Stromal cell of bone marrow (primary cell): ENCODE data around the gene PHF23.

Source experiments
- DNase-seq: peaks from one replicate; pipeline ENCODE4 v3.0.0-alpha.2; 2012; ENCODE audit warnings: low read depth

Gene PHF23

DNA sequence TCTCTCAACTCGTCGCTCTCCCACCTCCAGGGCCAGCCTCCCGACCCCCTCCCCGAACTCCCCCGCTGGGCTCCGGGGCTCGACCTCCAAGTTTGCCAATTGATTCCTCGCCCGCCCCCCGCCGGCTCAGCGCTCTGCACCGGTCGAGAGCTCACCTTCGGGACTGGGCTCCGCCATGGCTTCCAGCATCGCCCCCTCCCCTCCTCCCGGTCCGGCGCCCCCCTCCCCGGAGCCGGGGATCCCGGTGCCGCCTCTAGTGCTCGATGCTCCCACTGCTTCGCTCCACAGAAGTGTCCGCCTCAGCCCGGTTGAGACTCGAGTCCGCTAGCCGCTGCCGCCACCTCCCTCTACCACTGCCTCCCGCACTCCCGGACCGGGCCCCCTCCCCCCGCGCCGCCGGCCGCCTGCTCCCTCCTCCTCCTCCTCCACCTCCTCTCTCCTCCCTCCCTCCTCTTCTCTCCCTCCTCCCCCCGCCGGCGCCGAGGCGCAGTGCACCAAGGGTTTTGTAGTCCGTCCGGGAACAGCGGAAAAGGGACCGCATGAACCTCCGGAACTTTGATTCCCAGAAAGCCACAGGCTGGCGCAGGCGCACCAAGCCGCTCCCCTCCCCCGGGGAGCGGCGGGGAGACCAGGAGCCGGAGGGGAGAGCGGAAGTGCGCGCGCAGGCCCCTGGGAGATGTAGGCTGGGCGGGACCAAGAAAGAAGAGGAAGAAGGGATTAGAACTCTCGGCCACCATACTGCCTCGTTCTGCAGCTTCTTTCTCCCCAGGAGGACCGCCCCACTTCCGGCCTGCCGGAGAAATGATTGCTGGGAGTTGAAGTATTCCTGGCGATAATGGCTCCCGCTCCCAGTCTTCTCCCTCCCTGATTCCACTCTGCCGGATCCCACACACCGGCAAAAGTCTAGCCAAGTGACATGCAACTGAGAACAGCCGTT is at the start of gene PHF23:
TSS of gene PHF23 (minus strand) at position 367 of the 937 bp plus-strand sequence. CDS start at position 189, 178 bp downstream.
- peak; percentile 99 for DNase-seq

GRCh38 chr17:7285679-7286078 is 46.4 kb upstream of the PHF23 start:
- DNase-seq, result no peak

GRCh38 chr17:7284911-7285310 is 45.7 kb upstream of the PHF23 start:
- DNase-seq, result no peak

DNA sequence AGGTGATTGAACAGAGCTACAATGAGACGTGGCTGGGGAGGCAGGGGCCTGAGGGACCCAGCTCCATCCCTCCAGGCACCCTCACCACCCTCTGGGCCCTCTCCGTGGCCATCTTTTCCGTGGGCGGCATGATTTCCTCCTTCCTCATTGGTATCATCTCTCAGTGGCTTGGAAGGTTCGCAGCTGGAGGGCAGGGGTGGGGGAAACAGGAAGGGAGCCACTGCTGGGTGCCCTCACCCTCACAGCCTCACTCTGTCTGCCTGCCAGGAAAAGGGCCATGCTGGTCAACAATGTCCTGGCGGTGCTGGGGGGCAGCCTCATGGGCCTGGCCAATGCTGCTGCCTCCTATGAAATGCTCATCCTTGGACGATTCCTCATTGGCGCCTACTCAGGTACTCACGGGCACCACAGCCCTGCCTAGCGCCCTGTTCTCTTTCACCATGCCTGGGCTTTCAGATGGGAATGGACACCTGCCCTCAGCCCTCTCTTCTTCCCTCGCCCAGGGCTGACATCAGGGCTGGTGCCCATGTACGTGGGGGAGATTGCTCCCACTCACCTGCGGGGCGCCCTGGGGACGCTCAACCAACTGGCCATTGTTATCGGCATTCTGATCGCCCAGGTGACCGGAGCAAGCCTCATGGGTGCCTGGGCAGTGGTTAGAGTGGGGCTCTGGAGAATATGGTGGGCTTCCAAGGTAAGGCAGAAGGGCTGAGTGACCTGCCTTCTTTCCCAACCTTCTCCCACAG is 44.4 kb upstream of the PHF23 start:
- no peak for DNase-seq

GRCh38 chr17:7282752-7283321 is 43.6 kb upstream of the PHF23 start:
- no peak for DNase-seq

GRCh38 chr17:7281953-7282751 is 42.9 kb upstream of the PHF23 start:
- no peak for DNase-seq

DNA sequence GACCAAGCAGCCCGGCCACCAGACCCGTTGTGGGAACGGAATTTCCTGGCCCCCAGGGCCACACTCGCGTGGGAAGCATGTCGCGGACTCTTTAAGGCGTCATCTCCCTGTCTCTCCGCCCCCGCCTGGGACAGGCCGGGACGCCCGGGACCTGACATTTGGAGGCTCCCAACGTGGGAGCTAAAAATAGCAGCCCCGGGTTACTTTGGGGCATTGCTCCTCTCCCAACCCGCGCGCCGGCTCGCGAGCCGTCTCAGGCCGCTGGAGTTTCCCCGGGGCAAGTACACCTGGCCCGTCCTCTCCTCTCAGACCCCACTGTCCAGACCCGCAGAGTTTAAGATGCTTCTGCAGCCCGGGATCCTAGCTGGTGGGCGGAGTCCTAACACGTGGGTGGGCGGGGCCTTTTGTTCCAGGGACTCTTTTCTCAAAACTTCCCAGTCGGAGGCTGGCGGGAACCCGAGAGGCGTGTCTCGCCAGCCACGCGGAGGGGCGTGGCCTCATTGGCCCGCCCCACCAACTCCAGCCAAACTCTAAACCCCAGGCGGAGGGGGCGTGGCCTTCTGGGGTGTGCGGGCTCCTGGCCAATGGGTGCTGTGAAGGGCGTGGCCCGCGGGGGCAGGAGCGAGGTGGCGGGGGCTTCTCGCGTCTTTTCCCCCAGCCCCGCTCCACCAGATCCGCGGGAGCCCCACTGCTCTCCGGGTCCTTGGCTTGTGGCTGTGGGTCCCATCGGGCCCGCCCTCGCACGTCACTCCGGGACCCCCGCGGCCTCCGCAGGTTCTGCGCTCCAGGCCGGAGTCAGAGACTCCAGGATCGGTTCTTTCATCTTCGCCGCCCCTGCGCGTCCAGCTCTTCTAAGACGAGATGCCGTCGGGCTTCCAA is 42.1 kb upstream of the PHF23 start, which contains the start of gene SLC2A4:
TSS of gene SLC2A4 (plus strand) at position 645 of the 879 bp plus-strand sequence. CDS start at position 862, 217 bp downstream.
- peak; percentile 82 for DNase-seq

DNA sequence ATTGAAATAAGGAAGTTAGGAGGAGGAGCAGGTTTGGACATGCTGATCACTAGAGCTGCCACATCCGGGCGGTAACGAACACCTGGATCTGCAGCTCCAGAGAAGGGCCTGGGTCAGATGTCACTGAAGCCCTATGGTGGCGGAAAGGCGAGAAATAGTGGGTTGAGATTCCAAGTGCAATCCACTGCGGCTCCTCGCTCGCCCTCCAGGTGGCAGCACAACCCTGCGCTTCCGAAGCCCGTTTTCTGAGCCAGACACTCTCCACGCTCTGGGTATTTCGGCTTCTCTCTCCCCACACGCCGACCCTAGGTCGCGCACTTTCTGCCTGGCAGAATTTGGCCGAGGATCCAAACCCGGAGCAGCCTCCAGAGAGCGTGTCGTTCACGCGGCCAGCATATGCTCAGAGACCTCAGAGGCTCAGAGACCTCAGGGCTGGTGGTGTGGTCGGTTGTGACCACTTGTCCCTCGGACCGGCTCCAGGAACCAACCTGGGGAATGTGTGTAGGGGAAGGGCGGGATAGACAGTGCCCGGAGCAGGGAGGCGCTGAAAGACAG is 41.3 kb upstream of the PHF23 start:
- peak; percentile 42 for DNase-seq

- no peak for DNase-seq
Measured at GRCh38 chr17:7279448-7279847, 40.2 kb upstream of the PHF23 start.

DNA sequence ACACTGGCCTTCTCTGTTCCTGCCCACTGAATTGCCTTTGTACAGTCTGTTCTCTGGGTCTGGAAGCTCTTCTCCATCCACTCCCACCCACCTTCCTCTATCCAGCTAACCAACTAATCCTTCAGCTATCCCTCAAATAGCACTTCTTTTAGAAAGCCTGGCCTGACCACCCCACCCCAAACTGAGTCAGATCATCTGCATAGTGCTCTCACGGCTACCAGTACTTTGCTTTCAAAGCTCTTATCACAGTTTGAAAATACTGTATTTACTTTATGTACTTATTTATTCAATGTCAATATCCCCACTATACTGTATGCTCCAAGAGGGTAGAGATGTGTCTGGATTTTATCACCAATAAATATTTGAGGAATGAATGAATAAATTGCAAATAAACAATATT is 27.5 kb upstream of the PHF23 start:
- DNase-seq, result no peak

GRCh38 chr17:7263801-7264078 is 24.5 kb upstream of the PHF23 start:
- DNase-seq, result no peak

DNA sequence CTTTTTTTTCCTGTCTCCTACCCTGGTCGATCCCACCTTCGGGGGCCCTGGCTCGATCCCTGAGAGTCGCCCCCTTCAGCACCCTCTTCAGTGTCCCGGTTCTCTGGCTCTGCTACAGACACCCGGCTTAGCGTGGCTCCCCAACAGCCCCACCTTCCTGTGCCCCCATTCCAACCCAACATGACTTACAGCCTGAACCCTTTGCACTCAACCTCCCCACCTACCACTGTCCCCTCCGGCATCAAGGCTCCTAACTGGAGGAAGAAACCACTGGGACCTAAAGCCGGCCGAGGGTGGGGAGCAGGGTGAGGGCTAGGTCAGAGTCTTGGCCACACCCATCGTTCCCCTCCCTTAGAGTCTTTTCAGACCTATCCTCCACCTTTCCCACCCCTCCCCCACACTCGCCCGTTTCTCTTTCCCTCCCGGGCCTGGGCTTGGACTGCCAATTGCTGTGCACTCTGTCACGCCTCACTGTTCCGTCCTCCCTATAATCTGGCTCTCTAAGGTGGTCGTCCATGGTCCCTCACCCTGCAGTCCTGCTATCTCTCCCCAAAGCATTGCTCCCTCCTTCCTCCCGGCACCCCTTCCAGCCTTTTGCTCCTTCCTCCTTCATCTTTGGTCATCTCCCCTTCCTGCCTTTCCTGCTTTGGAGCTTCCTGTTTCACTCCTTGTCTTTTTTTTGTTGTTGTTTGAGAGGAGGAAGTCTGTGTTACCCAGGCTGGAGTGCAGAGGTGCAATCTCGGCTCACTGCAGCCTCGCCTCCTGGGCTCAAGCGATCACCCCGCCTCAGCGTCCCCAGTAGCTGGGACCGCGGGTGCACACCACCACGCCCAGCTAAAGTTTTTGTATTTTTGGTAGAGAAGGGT is 23.9 kb upstream of the PHF23 start:
- no peak for DNase-seq

DNA sequence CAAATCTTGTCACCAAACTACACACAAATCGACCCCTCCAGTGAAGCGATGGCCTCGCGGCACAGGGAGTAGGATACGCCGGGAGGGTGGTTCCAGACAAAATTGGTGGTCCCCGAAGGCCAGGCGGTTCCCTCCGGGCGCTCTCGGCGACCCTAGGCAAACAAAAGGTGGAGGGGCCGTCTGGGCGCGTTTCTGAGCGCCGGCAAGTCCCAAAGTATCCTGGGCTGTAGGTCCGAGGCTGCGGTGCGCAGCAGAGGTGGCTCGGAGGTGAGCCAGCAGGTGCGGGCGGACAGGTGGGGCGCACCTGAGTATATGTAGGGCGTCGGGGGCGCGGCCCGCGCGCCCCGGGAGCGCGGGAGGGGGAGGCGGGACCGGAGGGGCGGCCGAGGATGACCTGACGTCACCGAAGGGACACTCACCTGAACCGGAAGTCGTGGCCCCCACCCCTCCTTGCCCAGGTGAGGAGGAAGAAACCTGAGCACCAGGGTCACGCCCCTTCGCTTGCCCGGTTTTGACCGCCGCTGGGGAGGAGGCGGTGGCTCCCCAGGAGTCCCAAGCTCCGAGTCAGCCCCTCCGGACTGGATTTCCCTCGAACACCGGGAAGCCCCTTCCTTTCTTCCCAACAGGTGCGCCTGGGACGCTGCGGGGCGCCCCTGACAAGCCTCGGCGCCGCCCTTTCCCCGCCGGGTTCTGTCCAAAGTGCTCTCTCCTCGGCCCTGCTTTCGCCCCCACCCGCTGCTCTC is 23.1 kb upstream of the PHF23 start, which contains the start of gene CLDN7:
TSS of gene CLDN7 (minus strand) at position 287 of the 743 bp plus-strand sequence. CDS start 435 bp downstream, outside the sequence.
- no peak for DNase-seq

- DNase-seq, result no peak
Measured at GRCh38 chr17:7261379-7262191, 22.3 kb upstream of the PHF23 start.

GRCh38 chr17:7260651-7261378 is 21.6 kb upstream of the PHF23 start:
- DNase-seq, result no peak

- DNase-seq, result no peak
Measured at GRCh38 chr17:7260151-7260550, 20.9 kb upstream of the PHF23 start.

DNA sequence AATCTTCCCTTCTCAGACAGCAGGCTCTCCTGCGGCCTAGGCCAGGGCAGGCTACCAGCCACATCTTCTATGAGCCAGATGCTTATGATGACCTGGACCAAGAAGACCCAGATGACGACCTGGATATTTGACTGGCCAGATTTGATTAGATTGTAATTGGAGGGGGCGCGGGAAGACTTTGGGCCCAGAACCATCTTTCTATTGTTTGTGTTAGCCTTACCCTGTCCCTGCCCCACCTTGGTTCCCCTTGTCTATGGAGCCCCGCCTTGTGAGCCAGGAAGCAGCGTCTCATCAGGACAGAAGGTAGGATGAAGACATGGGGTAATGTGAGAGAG is 20.3 kb upstream of the PHF23 start:
- no peak for DNase-seq
